ENCODE data around the gene COL27A1.

COL27A1 gene

GRCh38 chr9:114304416-114305188 is 149.3 kb downstream of the COL27A1 start:
- Histone ChIP-seq H3K36me3 (ENCODE audit: insufficient read depth, low read length) (no peaks in the 10 kb centered on the region), H3K4me2 (ENCODE audit: low read length) (no peak overlapping the region), H3K27me3 (ENCODE audit: insufficient read depth, low read length) (peaks cover 6% of the 10 kb centered on the region)

DNA sequence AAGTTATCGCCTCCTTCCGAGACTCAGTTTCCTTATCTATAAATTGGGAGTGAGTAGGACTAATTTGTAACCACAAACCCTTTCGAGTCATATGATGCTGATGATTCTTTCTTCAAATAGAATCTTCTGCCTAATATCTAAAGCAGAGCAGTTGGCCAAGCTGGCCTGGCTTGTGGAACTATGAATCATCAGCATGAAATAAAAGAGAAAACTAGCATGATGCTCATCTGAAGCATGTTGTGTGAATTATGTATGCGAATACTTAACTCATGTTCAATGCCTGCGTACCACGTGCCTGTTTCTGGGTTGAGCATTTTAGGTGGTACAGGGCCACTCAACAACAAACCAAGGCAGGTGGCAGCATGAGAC is 152.5 kb downstream of the COL27A1 start:
- Histone ChIP-seq H3K4me2 (ENCODE audit: low read length) (no peak overlapping the region), H3K4me1 (ENCODE audit: insufficient read depth, low read length, severe bottlenecking) (no peaks in the 10 kb centered on the region), H3K27ac (ENCODE audit: low read depth, low read length, poor library complexity, severe bottlenecking) (no peak overlapping the region), H4K20me1 (ENCODE audit: insufficient read depth, low read length) (no peaks in the 10 kb centered on the region), H3K9me3 (ENCODE audit: low read length) (no peaks in the 10 kb centered on the region), H3K4me3 (ENCODE audit: low read depth, low read length, poor library complexity, severe bottlenecking) (no peak overlapping the region), H3K27me3 (ENCODE audit: insufficient read depth, low read length) (peaks cover 4% of the 10 kb centered on the region), H3K79me2 (ENCODE audit: insufficient read depth, low read length) (no peaks in the 10 kb centered on the region), H3K9me2 (ENCODE audit: low read depth, low read length) (no peaks in the 10 kb centered on the region), H3K36me3 (ENCODE audit: insufficient read depth, low read length) (no peaks in the 10 kb centered on the region), H3F3A (ENCODE audit: insufficient read depth, low read length) (no peaks in the 10 kb centered on the region), H3K9ac (ENCODE audit: low read length) (no peak overlapping the region), H2AFZ (ENCODE audit: low read length) (no peak overlapping the region)
- no peak for TF ChIP-seq EZH2 (IDR thresholded peaks at IDR 0.05; ENCODE audit: borderline replicate concordance, low read length)
- TF ChIP-seq, protein P1, sequence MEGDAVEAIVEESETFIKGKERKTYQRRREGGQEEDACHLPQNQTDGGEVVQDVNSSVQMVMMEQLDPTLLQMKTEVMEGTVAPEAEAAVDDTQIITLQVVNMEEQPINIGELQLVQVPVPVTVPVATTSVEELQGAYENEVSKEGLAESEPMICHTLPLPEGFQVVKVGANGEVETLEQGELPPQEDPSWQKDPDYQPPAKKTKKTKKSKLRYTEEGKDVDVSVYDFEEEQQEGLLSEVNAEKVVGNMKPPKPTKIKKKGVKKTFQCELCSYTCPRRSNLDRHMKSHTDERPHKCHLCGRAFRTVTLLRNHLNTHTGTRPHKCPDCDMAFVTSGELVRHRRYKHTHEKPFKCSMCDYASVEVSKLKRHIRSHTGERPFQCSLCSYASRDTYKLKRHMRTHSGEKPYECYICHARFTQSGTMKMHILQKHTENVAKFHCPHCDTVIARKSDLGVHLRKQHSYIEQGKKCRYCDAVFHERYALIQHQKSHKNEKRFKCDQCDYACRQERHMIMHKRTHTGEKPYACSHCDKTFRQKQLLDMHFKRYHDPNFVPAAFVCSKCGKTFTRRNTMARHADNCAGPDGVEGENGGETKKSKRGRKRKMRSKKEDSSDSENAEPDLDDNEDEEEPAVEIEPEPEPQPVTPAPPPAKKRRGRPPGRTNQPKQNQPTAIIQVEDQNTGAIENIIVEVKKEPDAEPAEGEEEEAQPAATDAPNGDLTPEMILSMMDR (IDR thresholded peaks at IDR 0.05; ENCODE audit: low read length) = no peak

More at GRCh38 chr9:114304416-114305188, 149.3 kb downstream of the COL27A1 start:
- Histone ChIP-seq H4K20me1 (ENCODE audit: insufficient read depth, low read length) (no peaks in the 10 kb centered on the region), H3K9me3 (ENCODE audit: low read length) (no peaks in the 10 kb centered on the region), H3K9ac (ENCODE audit: low read length) (no peak overlapping the region), H3K9me2 (ENCODE audit: low read depth, low read length) (no peaks in the 10 kb centered on the region), H3K4me3 (ENCODE audit: low read depth, low read length, poor library complexity, severe bottlenecking) (no peak overlapping the region), H3K27ac (ENCODE audit: low read depth, low read length, poor library complexity, severe bottlenecking) (no peak overlapping the region), H3F3A (ENCODE audit: insufficient read depth, low read length) (no peaks in the 10 kb centered on the region), H2AFZ (ENCODE audit: low read length) (no peak overlapping the region), H3K4me1 (ENCODE audit: insufficient read depth, low read length, severe bottlenecking) (no peaks in the 10 kb centered on the region), H3K79me2 (ENCODE audit: insufficient read depth, low read length) (no peaks in the 10 kb centered on the region)
- no peak for TF ChIP-seq EZH2 (IDR thresholded peaks at IDR 0.05; ENCODE audit: borderline replicate concordance, low read length)
- TF ChIP-seq, protein P1 (IDR thresholded peaks at IDR 0.05; ENCODE audit: low read length) = no peak

DNA sequence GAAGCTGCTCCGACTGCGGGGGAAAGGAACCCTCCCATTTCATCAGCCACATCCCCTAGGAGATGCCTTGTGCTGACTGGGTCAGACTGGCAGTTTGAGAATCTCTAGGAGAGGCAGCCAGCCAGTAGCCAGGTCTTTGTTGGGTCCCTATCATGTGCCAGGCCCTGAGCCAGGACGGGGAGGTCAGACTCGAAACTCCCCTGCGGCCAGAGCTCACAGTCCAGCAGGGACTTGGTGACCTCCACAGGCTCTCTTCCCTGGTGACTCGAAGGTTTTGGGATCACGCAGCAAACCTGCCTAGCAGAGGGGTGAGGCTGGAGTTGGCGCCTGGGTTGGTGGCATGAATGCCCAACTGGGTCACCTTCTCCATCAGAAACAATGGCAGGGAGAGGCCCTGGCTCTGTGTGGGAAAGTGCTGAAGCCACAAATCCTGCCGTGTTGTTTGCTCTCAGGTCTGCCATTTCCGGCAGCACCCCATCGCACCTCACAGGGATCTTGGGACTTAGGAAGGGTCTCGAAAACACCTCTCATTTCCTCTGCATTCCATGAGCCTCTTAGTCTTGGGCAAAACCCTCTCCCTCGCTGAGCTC is 153.1 kb downstream of the COL27A1 start:
- Histone ChIP-seq H3K4me2 (ENCODE audit: low read length) (no peak overlapping the region), H3K9ac (ENCODE audit: low read length) (no peak overlapping the region), H3K4me3 (ENCODE audit: low read depth, low read length, poor library complexity, severe bottlenecking) (no peak overlapping the region), H3K4me1 (ENCODE audit: insufficient read depth, low read length, severe bottlenecking) (no peaks in the 10 kb centered on the region), H3K27ac (ENCODE audit: low read depth, low read length, poor library complexity, severe bottlenecking) (no peak overlapping the region), H4K20me1 (ENCODE audit: insufficient read depth, low read length) (no peaks in the 10 kb centered on the region), H3K79me2 (ENCODE audit: insufficient read depth, low read length) (no peaks in the 10 kb centered on the region), H3K27me3 (ENCODE audit: insufficient read depth, low read length) (peaks cover 4% of the 10 kb centered on the region), H3K36me3 (ENCODE audit: insufficient read depth, low read length) (no peaks in the 10 kb centered on the region), H3K9me2 (ENCODE audit: low read depth, low read length) (no peaks in the 10 kb centered on the region), H3F3A (ENCODE audit: insufficient read depth, low read length) (no peaks in the 10 kb centered on the region), H2AFZ (ENCODE audit: low read length) (no peak overlapping the region), H3K9me3 (ENCODE audit: low read length) (no peaks in the 10 kb centered on the region)
- TF ChIP-seq, protein P1 (IDR thresholded peaks at IDR 0.05; ENCODE audit: low read length) = no peak
- no peak for TF ChIP-seq EZH2 (IDR thresholded peaks at IDR 0.05; ENCODE audit: borderline replicate concordance, low read length)

All from OCI-LY1 (cell line).